Gastroesophageal sphincter (tissue), 4 donors: ENCODE measurements around the gene PUDP. TPM values are rescaled to one million over a fixed set of nuclear protein-coding genes. Genes with fewer than 3 reads are reported as not detected.
A peak's percentile ranks its signal among the peaks of the same experiment; 100 is the strongest.

Experiments used
- ATAC-seq: fragments of 150-250 bp; one replicate; pipeline ENCODE4 v1.9.1; 2016; ENCODE audit warnings: mild to moderate bottlenecking, moderate library complexity
- H3K27ac ChIP-seq, 4 donors: fragments of 200-600 bp; sonication (generic) in 3 of 4; 1 replicate in 3 of 4; 2 replicates in 1 of 4; pipeline ENCODE4 v1.5.1; 2016 to 2019
- H3K27me3 ChIP-seq: fragments of 200-600 bp; sonication (generic); one replicate; pipeline ENCODE4 v1.5.1; 2019
- H3K36me3 ChIP-seq, 2 donors: fragments of 200-600 bp; sonication (generic); one replicate each; pipeline ENCODE4 v1.5.1; 2019; ENCODE audit warnings: control low read depth in 1 of 2
- H3K4me1 ChIP-seq, 3 donors: fragments of 200-600 bp; sonication (generic); 1 replicate in 2 of 3; 2 replicates in 1 of 3; pipeline ENCODE4 v1.5.1; 2016 to 2019; ENCODE audit warnings: control low read depth in 2 of 3
- H3K4me3 ChIP-seq, 2 donors: fragments of 200-600 bp; sonication (generic); one replicate each; pipeline ENCODE4 v1.5.1; 2019; ENCODE audit warnings: mild to moderate bottlenecking in 1 of 2, moderate library complexity in 1 of 2
- H3K9me3 ChIP-seq, 3 donors: fragments of 200-600 bp; sonication (generic); one replicate each; pipeline ENCODE4 v1.5.1; 2017 to 2019; ENCODE audit warnings: control low read depth in 2 of 3
- EP300 ChIP-seq: sonication (generic); formaldehyde crosslinking; IDR thresholded peaks from one replicate; pipeline ENCODE4 v1.6.1; 2017; ENCODE audit warnings: antibody characterized with exemption, mild to moderate bottlenecking
- POLR2A ChIP-seq, 2 donors: fragments of 450-650 bp; IDR thresholded peaks; one replicate each; pipeline ENCODE4 v1.6.1; 2017; ENCODE audit warnings: antibody characterized with exemption in 2 of 2, mild to moderate bottlenecking in 2 of 2, moderate library complexity in 1 of 2
- POLR2AphosphoS5 ChIP-seq: sonication (generic); formaldehyde crosslinking; IDR thresholded peaks from one replicate; pipeline ENCODE4 v1.6.1; 2017; ENCODE audit warnings: antibody characterized with exemption
- WGBS, 2 donors: methylation state at CpG; one replicate each; pipeline ENCODE4 v1.1.5; 2018; ENCODE audit warnings: low coverage in 1 of 2; 5-methylcytosine and 5-hydroxymethylcytosine counted together
- total RNA-seq, 4 donors: library from RNA; depleted of rRNA; stranded (reverse); fragments of >200 nt; gene quantifications; one replicate each; pipeline ENCODE4 v1.1.0, GENCODE V29; 2016
- TF ChIP-seq, protein P1 (sequence below), 4 experiments: fragments of 200-600 bp in 2 of 4; fragments of 450-650 bp in 2 of 4; sonication (generic) in 1 of 4; IDR thresholded peaks; one replicate each; pipeline ENCODE4 v1.5.1; 2017 to 2019; ENCODE audit warnings: antibody characterized with exemption in 4 of 4, mild to moderate bottlenecking in 2 of 4, moderate library complexity in 2 of 4

The PUDP gene
- total RNA-seq, 4 donors from 2014 or later = 4.8 to 10.5 (median 8.1) TPM

GRCh38 chrX:7147413-7147977, 458 bp downstream of the PUDP start, which contains the start of gene STS:
TSS of gene STS (plus strand) at chrX:7147712. CDS start at chrX:7253200, 105,488 bp downstream.
- Histone ChIP-seq H3K27me3 (no peaks in the 10 kb centered on the region), H3K36me3 (no peaks in the 10 kb centered on the region), H3K27ac (peak within 1 kb of the TSS; percentile 54 to 91 (median 87)), H3K4me1 (peaks cover 0 to 6% (median 4%) of the 10 kb centered on the region in 3 donors), H3K4me3 (peak within 1 kb of the TSS; percentile 72 to 76), H3K9me3 (no peaks in the 10 kb centered on the region)
- TF ChIP-seq, protein P1, sequence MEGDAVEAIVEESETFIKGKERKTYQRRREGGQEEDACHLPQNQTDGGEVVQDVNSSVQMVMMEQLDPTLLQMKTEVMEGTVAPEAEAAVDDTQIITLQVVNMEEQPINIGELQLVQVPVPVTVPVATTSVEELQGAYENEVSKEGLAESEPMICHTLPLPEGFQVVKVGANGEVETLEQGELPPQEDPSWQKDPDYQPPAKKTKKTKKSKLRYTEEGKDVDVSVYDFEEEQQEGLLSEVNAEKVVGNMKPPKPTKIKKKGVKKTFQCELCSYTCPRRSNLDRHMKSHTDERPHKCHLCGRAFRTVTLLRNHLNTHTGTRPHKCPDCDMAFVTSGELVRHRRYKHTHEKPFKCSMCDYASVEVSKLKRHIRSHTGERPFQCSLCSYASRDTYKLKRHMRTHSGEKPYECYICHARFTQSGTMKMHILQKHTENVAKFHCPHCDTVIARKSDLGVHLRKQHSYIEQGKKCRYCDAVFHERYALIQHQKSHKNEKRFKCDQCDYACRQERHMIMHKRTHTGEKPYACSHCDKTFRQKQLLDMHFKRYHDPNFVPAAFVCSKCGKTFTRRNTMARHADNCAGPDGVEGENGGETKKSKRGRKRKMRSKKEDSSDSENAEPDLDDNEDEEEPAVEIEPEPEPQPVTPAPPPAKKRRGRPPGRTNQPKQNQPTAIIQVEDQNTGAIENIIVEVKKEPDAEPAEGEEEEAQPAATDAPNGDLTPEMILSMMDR (IDR thresholded peaks at IDR 0.05) = no peak
- no peak for TF ChIP-seq EP300
- TF ChIP-seq POLR2AphosphoS5 = no peak
- peak in 1 of 2 donors; percentile 43 for TF ChIP-seq POLR2A (IDR thresholded peaks at IDR 0.05)
- no CpG with 5 or more reads among the region's 61 CpGs for WGBS, 2 donors
- ATAC-seq = peak; percentile 76

GRCh38 chrX:7146703-7147412, 1.1 kb downstream of the PUDP start:
- Histone ChIP-seq H3K9me3 (no peaks in the 10 kb centered on the region), H3K27ac (peak overlapping the region in 3 of 4 donors; percentile 87 to 91 (median 87)), H3K4me1 (peaks cover 0 to 6% (median 4%) of the 10 kb centered on the region in 3 donors), H3K27me3 (no peaks in the 10 kb centered on the region), H3K4me3 (peak overlapping the region; percentile 72 to 76), H3K36me3 (no peaks in the 10 kb centered on the region)
- no peak for TF ChIP-seq POLR2AphosphoS5
- 28 to 54% methylated on average over 2 to 5 of the region's 13 CpGs for WGBS, 2 donors
- ATAC-seq = no peak

- peaks cover 0 to 6% (median 4%) of the 10 kb centered on the region in 3 donors for H3K4me1 ChIP-seq
- no peak for ATAC-seq
- no peak overlapping the region for H3K4me3 ChIP-seq
- no peak overlapping the region for H3K27ac ChIP-seq
- no peaks in the 10 kb centered on the region for H3K36me3 ChIP-seq
- no peaks in the 10 kb centered on the region for H3K9me3 ChIP-seq
- WGBS, 2 donors = 81 to 87% methylated on average over 3 of the region's 3 CpGs
- TF ChIP-seq POLR2AphosphoS5 = no peak
- no peak for TF ChIP-seq EP300
- TF ChIP-seq, protein P1 (IDR thresholded peaks at IDR 0.05) = no peak
- no peak for TF ChIP-seq POLR2A (IDR thresholded peaks at IDR 0.05)
- H3K27me3 ChIP-seq = no peaks in the 10 kb centered on the region
Measured at GRCh38 chrX:7146020-7146702, 1.8 kb downstream of the PUDP start.

DNA sequence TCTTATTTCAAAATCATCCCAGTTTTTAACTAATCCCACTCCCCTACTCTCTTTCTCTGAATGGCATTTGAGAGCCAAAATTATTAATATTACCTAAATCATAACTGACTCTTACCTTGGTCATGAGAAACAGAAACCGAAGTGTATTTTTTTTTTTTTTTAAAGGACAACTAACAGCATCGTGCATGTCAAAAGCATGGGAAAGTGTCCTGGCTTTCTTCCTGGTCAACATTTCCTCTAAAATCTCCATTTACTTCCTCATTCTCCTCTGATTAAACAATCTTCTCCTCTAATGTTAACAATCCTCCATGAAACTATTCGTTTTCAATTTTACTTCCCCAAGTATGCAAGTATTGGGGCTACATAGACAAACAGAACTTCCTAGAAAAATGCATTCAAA, 2.5 kb downstream of the PUDP start:
- no peak overlapping the region for H3K27ac ChIP-seq

More for the DNA sequence above, 2.5 kb downstream of the PUDP start:
- no peak for TF ChIP-seq EP300
- TF ChIP-seq, protein P1 (IDR thresholded peaks at IDR 0.05) = no peak
- TF ChIP-seq POLR2A (IDR thresholded peaks at IDR 0.05) = no peak
- no peak for TF ChIP-seq POLR2AphosphoS5
- no peaks in the 10 kb centered on the region for H3K36me3 ChIP-seq
- no peak overlapping the region for H3K4me3 ChIP-seq
- no peaks in the 10 kb centered on the region for H3K27me3 ChIP-seq
- H3K4me1 ChIP-seq = peaks cover 0 to 6% (median 4%) of the 10 kb centered on the region in 3 donors
- ATAC-seq = no peak
- WGBS, 2 donors = 3 to 23% methylated on average over 3 of the region's 3 CpGs
- H3K9me3 ChIP-seq = no peaks in the 10 kb centered on the region
